HUES6 (cell line): ENCODE measurements around the gene KIF1B.
"Not testable (repeated sequence)": the region's sequence is repeated elsewhere in the genome, so short reads cannot be mapped to it uniquely, and the experiment has no call there.

Experiments used
- H3K27ac ChIP-seq: 2 replicates; pipeline ENCODE4 v1.7.0; 2013; ENCODE audit warnings: low read depth, mild to moderate bottlenecking, low read length, inconsistent platforms
- H3K27me3 ChIP-seq: 2 replicates; pipeline ENCODE4 v1.6.1; 2013; ENCODE audit warnings: low read length; ENCODE audit not compliant: control insufficient read depth, insufficient read depth
- H3K36me3 ChIP-seq: 2 replicates; pipeline ENCODE4 v1.6.1; 2013; ENCODE audit warnings: low read length; ENCODE audit not compliant: control insufficient read depth, insufficient read depth
- H3K4me1 ChIP-seq: 2 replicates; pipeline ENCODE4 v1.6.1; 2013; ENCODE audit warnings: low read length; ENCODE audit not compliant: control insufficient read depth, insufficient read depth
- H3K4me3 ChIP-seq: 2 replicates; pipeline ENCODE4 v1.5.1; 2013; ENCODE audit warnings: low read depth, low read length
- H3K9ac ChIP-seq: one replicate; pipeline ENCODE4 v1.6.1; 2013; ENCODE audit warnings: mild to moderate bottlenecking, low read length
- H3K9me3 ChIP-seq: 2 replicates; pipeline ENCODE4 v1.6.1; 2013; ENCODE audit warnings: low read depth, low read length; ENCODE audit not compliant: control insufficient read depth, insufficient read depth

KIF1B gene

GRCh38 chr1:10242811-10243210 is 32.4 kb downstream of the KIF1B start:
- peaks cover 7% of the 10 kb centered on the region for H3K36me3 ChIP-seq
- no peaks in the 10 kb centered on the region for H3K9me3 ChIP-seq
- no peak overlapping the region for H3K9ac ChIP-seq
- no peaks in the 10 kb centered on the region for H3K4me1 ChIP-seq
- no peak overlapping the region for H3K27ac ChIP-seq
- H3K27me3 ChIP-seq: no peaks in the 10 kb centered on the region
- H3K4me3 ChIP-seq: no peak overlapping the region

GRCh38 chr1:10245674-10246073 is 35.3 kb downstream of the KIF1B start:
- no peaks in the 10 kb centered on the region for H3K4me1 ChIP-seq
- H3K36me3 ChIP-seq: peaks cover 15% of the 10 kb centered on the region
- no peak overlapping the region for H3K9ac ChIP-seq
- no peaks in the 10 kb centered on the region for H3K27me3 ChIP-seq
- H3K9me3 ChIP-seq: no peaks in the 10 kb centered on the region; the same call in 1 of the 2 replicates
- no peak overlapping the region for H3K27ac ChIP-seq
- H3K4me3 ChIP-seq: no peak overlapping the region

GRCh38 chr1:10249808-10250457 is 39.6 kb downstream of the KIF1B start:
- Histone ChIP-seq H3K4me3 (no peak overlapping the region), H3K9me3 (no peaks in the 10 kb centered on the region; the same call in 1 of the 2 replicates), H3K4me1 (no peaks in the 10 kb centered on the region), H3K27me3 (no peaks in the 10 kb centered on the region), H3K36me3 (peaks cover 15% of the 10 kb centered on the region), H3K27ac (no peak overlapping the region), H3K9ac (no peak overlapping the region)

- Histone ChIP-seq H3K27me3 (no peaks in the 10 kb centered on the region), H3K4me1 (no peaks in the 10 kb centered on the region), H3K9ac (no peak overlapping the region), H3K4me3 (no peak overlapping the region), H3K9me3 (no peaks in the 10 kb centered on the region; the same call in 1 of the 2 replicates), H3K36me3 (peaks cover 15% of the 10 kb centered on the region), H3K27ac (no peak overlapping the region)
Measured at GRCh38 chr1:10250663-10251062, 40.3 kb downstream of the KIF1B start.

GRCh38 chr1:10251325-10252108 is 41.1 kb downstream of the KIF1B start:
- H3K4me1 ChIP-seq, H3K9ac ChIP-seq, H3K27ac ChIP-seq, H3K27me3 ChIP-seq, H3K4me3 ChIP-seq, H3K9me3 ChIP-seq: not testable (repeated sequence)
- peaks cover 17% of the 10 kb centered on the region; the same call in 1 of the 2 replicates for H3K36me3 ChIP-seq

GRCh38 chr1:10252508-10252907 is 42.1 kb downstream of the KIF1B start:
- Histone ChIP-seq H3K27ac (no peak overlapping the region), H3K27me3 (no peaks in the 10 kb centered on the region), H3K9me3 (no peaks in the 10 kb centered on the region; the same call in 1 of the 2 replicates), H3K4me3 (no peak overlapping the region), H3K36me3 (peaks cover 16% of the 10 kb centered on the region), H3K9ac (no peak overlapping the region), H3K4me1 (no peaks in the 10 kb centered on the region)

- H3K36me3 ChIP-seq: peaks cover 20% of the 10 kb centered on the region
- no peak overlapping the region for H3K4me3 ChIP-seq
- no peaks in the 10 kb centered on the region; the same call in 1 of the 2 replicates for H3K9me3 ChIP-seq
- H3K27ac ChIP-seq: no peak overlapping the region
- no peaks in the 10 kb centered on the region for H3K27me3 ChIP-seq
- H3K4me1 ChIP-seq: no peaks in the 10 kb centered on the region
- H3K9ac ChIP-seq: no peak overlapping the region
Measured at GRCh38 chr1:10253149-10253548, 42.8 kb downstream of the KIF1B start.

GRCh38 chr1:10253755-10254154 is 43.4 kb downstream of the KIF1B start:
- Histone ChIP-seq H3K9ac (no peak overlapping the region), H3K4me1 (no peaks in the 10 kb centered on the region), H3K9me3 (no peaks in the 10 kb centered on the region; the same call in 1 of the 2 replicates), H3K27me3 (no peaks in the 10 kb centered on the region), H3K36me3 (peaks cover 21% of the 10 kb centered on the region), H3K27ac (no peak overlapping the region), H3K4me3 (no peak overlapping the region)

- Histone ChIP-seq H3K27me3 (no peaks in the 10 kb centered on the region), H3K4me1 (no peaks in the 10 kb centered on the region), H3K9me3 (no peaks in the 10 kb centered on the region), H3K36me3 (peaks cover 44% of the 10 kb centered on the region), H3K4me3 (no peak overlapping the region), H3K27ac (no peak overlapping the region), H3K9ac (no peak overlapping the region)
Measured at GRCh38 chr1:10257851-10258250, 47.5 kb downstream of the KIF1B start.

GRCh38 chr1:10259547-10259946 is 49.2 kb downstream of the KIF1B start:
- not testable (repeated sequence) for H3K9me3 ChIP-seq, H3K9ac ChIP-seq, H3K4me3 ChIP-seq, H3K4me1 ChIP-seq, H3K27ac ChIP-seq, H3K27me3 ChIP-seq
- peaks cover 58% of the 10 kb centered on the region for H3K36me3 ChIP-seq

- H3K27ac ChIP-seq: no peak overlapping the region
- H3K9me3 ChIP-seq: no peaks in the 10 kb centered on the region
- no peak overlapping the region for H3K9ac ChIP-seq
- H3K4me1 ChIP-seq: no peaks in the 10 kb centered on the region
- no peaks in the 10 kb centered on the region for H3K27me3 ChIP-seq
- no peak overlapping the region for H3K4me3 ChIP-seq
- peaks cover 60% of the 10 kb centered on the region for H3K36me3 ChIP-seq
Measured at GRCh38 chr1:10263450-10264082, 53.2 kb downstream of the KIF1B start.
